Osteoblast (primary cell): ENCODE measurements around the gene RBM39. TPM values are rescaled to one million over a fixed set of nuclear protein-coding genes. Genes with fewer than 3 reads are reported as not detected.
"Not testable (repeated sequence)": the region's sequence is repeated elsewhere in the genome, so short reads cannot be mapped to it uniquely, and the experiment has no call there.

ENCODE experiments used
- DNase-seq: peaks from one replicate; pipeline ENCODE4 v3.0.0; 2011; ENCODE audit warnings: low spot score, mixed read lengths; ENCODE audit not compliant: insufficient read length; ENCODE audit errors: missing footprints
- H2AFZ ChIP-seq: 2 replicates; pipeline ENCODE4 v1.6.0; 2011; ENCODE audit warnings: mild to moderate bottlenecking, low read length
- H3K27ac ChIP-seq: 2 replicates; pipeline ENCODE4 v1.5.1; 2011; ENCODE audit warnings: mild to moderate bottlenecking, low read depth, low read length, moderate library complexity
- H3K27me3 ChIP-seq: 2 replicates; pipeline ENCODE4 v1.6.0; 2012; ENCODE audit warnings: mild to moderate bottlenecking, control low read depth, inconsistent platforms, low read length, moderate library complexity; ENCODE audit not compliant: insufficient read depth
- H3K36me3 ChIP-seq: 2 replicates; pipeline ENCODE4 v1.5.1; 2011; ENCODE audit warnings: mild to moderate bottlenecking, low read length, control low read depth, moderate library complexity; ENCODE audit not compliant: insufficient read depth
- H3K4me1 ChIP-seq: 2 replicates; pipeline ENCODE4 v1.5.1; 2011; ENCODE audit warnings: mild to moderate bottlenecking, low read length, control low read depth, moderate library complexity; ENCODE audit not compliant: insufficient read depth
- H3K4me2 ChIP-seq: 2 replicates; pipeline ENCODE4 v1.6.0; 2011; ENCODE audit warnings: mild to moderate bottlenecking, low read length; ENCODE audit not compliant: insufficient read depth
- H3K4me3 ChIP-seq: fragments of 200-600 bp; sonication (generic); 3 replicates; pipeline ENCODE4 v1.5.1; 2012; ENCODE audit warnings: mild to moderate bottlenecking, low read length, inconsistent platforms; ENCODE audit not compliant: insufficient read depth
- H3K79me2 ChIP-seq: 2 replicates; pipeline ENCODE4 v1.6.0; 2012; ENCODE audit warnings: mild to moderate bottlenecking, low read length, control low read depth, inconsistent platforms; ENCODE audit not compliant: insufficient read depth
- H3K9me3 ChIP-seq: 2 replicates; pipeline ENCODE4 v1.5.1; 2011; ENCODE audit warnings: low read depth, low read length, control low read depth
- H4K20me1 ChIP-seq: 2 replicates; pipeline ENCODE4 v1.6.0; 2012; ENCODE audit warnings: mild to moderate bottlenecking, low read length, control low read depth; ENCODE audit not compliant: insufficient read depth
- total RNA-seq: library from RNA; depleted of rRNA; stranded (reverse); fragments of >200 nt; gene quantifications from 2 replicates; pipeline ENCODE4 v1.2.3, GENCODE V29; 2012
- TF ChIP-seq, protein P1 (sequence below): IDR thresholded peaks from 2 replicates; pipeline ENCODE4 v1.5.1; 2011; ENCODE audit warnings: mild to moderate bottlenecking, low read depth, low read length, moderate library complexity; ENCODE audit errors: extremely low read depth

RBM39 gene
- total RNA-seq, 1 donor = 300 TPM

DNA sequence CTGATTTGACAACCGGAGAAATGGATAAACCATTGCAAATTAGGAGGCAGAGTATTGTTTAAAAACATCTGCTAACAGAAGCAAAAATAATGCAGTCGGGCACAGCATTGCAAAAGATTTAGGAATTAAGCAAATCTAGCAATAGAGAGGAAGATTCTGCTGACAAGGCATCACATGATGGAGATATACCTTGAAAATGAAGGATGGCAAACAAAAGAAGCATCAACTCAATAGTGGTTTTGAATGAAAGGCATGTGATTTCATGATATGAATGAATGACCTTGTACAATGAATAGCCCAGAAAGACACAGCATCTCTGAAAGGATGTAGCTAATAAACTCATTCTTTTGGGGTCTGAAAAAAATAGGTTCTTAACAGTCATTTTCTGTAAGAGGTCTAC is 8.6 kb upstream of the RBM39 start:
- DNase-seq = no peak
- H3K4me2 ChIP-seq = no peak overlapping the region
- H3K4me3 ChIP-seq = no peak overlapping the region
- no peak overlapping the region for H3K27ac ChIP-seq
- no peaks in the 10 kb centered on the region for H3K79me2 ChIP-seq
- H3K9me3 ChIP-seq = no peaks in the 10 kb centered on the region
- H3K27me3 ChIP-seq = no peaks in the 10 kb centered on the region
- no peaks in the 10 kb centered on the region for H3K36me3 ChIP-seq
- H2AFZ ChIP-seq = no peak overlapping the region
- H3K4me1 ChIP-seq = no peaks in the 10 kb centered on the region
- no peaks in the 10 kb centered on the region for H4K20me1 ChIP-seq
- TF ChIP-seq, protein P1, sequence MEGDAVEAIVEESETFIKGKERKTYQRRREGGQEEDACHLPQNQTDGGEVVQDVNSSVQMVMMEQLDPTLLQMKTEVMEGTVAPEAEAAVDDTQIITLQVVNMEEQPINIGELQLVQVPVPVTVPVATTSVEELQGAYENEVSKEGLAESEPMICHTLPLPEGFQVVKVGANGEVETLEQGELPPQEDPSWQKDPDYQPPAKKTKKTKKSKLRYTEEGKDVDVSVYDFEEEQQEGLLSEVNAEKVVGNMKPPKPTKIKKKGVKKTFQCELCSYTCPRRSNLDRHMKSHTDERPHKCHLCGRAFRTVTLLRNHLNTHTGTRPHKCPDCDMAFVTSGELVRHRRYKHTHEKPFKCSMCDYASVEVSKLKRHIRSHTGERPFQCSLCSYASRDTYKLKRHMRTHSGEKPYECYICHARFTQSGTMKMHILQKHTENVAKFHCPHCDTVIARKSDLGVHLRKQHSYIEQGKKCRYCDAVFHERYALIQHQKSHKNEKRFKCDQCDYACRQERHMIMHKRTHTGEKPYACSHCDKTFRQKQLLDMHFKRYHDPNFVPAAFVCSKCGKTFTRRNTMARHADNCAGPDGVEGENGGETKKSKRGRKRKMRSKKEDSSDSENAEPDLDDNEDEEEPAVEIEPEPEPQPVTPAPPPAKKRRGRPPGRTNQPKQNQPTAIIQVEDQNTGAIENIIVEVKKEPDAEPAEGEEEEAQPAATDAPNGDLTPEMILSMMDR = no peak

DNA sequence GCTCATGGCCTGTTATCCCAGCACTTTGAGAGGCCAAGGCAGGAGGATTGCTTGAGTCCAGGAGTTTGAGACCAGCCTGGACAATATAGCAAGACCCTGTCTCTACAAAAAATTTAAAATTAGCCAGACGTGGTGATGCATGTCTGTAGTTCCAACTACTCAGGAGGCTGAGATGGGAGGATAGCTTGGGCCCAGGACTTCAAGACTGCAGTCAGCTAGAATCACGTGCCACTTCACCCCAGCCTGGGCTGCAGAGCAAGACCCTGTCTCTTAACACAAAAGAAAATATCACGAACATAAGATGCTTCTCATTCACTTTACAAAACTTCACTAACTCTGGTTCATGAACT is 2.4 kb upstream of the RBM39 start:
- not testable (repeated sequence) for H3K27me3 ChIP-seq, H3K4me3 ChIP-seq, H3K9me3 ChIP-seq, H3K4me2 ChIP-seq, DNase-seq
- Histone ChIP-seq H4K20me1 (peaks cover 11% of the 10 kb centered on the region), H3K4me1 (peaks cover 25% of the 10 kb centered on the region), H3K27ac (peak overlapping the region; percentile 99), H3K36me3 (peaks cover 12% of the 10 kb centered on the region), H3K79me2 (peaks cover 35% of the 10 kb centered on the region), H2AFZ (peak overlapping the region; percentile 9)

DNA sequence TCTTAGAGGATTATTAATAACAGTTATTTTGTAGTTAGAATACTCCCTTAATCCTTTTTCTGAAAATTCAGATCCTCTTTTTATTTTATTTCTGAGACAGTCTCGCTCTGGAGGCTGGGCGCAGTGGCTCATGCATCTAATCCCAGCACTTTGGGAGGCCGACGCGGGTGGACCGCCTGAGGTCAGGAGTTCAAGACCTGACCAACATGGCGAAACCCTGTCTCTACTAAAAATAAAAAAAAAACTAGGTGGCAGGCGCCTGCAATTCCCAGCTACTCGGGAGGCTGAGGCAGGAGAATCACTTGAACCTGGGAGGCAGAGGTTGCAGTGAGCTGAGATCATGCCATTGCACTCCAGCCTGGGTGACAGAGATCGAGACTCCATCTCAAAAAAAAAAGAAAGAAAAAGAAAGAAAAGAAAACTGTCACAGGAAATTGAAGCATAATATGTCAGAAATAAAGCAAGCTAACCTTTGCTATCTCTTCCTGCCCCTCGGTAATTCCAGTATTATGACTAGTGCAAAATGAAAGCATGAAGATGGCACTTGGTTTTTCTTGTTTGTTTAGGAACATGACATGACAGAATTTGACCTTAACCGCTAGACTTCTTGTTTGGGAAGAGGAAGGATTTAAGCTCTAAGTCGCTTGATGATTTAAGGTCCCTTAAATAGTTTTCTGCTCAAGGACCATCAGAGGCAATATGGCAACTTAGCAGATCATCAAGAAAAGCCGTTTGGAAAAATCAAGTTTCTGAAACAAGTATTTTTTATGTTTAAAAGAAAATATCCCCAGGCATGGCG is 1.8 kb upstream of the RBM39 start:
- TF ChIP-seq, protein P1 = no peak
- Histone ChIP-seq H3K9me3 (no peaks in the 10 kb centered on the region), H3K4me3 (peak overlapping the region; percentile 38), H4K20me1 (peaks cover 17% of the 10 kb centered on the region), H3K4me1 (peaks cover 31% of the 10 kb centered on the region), H3K27me3 (no peaks in the 10 kb centered on the region), H3K4me2 (peak overlapping the region; percentile 94), H3K27ac (peak overlapping the region; percentile 99), H2AFZ (peak overlapping the region; percentile 75), H3K36me3 (peaks cover 18% of the 10 kb centered on the region), H3K79me2 (peaks cover 40% of the 10 kb centered on the region)
- DNase-seq = no peak

DNA sequence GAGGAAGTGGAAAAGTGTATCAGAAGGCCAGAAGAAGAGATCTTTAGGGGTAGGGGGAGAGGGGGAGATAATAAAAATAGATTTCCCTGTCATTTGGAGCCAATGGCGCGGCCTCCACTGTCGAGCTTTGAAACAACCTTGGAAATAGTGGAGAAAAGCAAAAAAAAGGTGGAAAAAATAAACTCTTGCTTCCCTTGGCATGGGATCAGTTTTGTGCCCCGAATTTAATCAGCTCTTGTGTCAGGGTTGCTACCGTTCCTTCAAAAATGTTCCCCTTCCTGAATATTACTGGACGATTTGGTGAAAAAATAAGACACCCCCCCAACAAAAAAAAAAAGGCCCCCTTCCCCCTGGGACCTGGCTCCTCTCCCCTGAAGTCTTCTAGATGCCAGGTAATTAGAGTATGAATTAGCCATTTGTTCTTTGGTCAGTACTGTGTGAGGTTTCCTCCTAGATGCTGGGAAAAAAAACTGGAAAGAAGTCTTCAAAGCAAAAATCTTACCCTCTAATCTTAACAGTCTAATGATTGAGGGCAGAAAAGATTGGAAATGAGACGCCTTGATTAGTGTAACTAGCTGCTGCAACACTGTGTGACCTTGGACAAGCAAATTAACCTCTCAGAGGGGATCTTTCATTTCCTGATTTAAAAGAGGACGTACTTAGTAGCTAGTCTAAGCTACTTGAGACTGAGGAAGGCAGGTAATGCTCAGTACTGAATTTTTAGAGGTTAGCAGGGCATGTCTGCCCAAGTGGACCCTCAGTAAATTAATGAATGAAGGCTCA is 872 bp upstream of the RBM39 start:
- TF ChIP-seq, protein P1 = no peak
- Histone ChIP-seq H3K36me3 (peaks cover 28% of the 10 kb centered on the region), H2AFZ (peak overlapping the region; percentile 18), H3K27ac (peak overlapping the region; percentile 99), H4K20me1 (peaks cover 26% of the 10 kb centered on the region), H3K27me3 (no peaks in the 10 kb centered on the region), H3K79me2 (peaks cover 50% of the 10 kb centered on the region), H3K4me3 (peak overlapping the region; percentile 77), H3K4me1 (peaks cover 36% of the 10 kb centered on the region), H3K4me2 (peak overlapping the region; percentile 94), H3K9me3 (no peaks in the 10 kb centered on the region)
- no peak for DNase-seq
